GM23338 (cell line): ENCODE results near the gene PTBP2. TPM values are rescaled to one million over a fixed set of nuclear protein-coding genes. Genes with fewer than 3 reads are reported as not detected.

Experiments used
- ATAC-seq: fragments of 200-7000 bp; cut with Tn5 transposase; 3 replicates; pipeline ENCODE4 v1.9.1; 2020
- DNase-seq: peaks from one replicate; pipeline ENCODE4 v3.0.0-alpha.2; 2015; ENCODE audit warnings: low spot score
- H2AFZ ChIP-seq: fragments of 200-600 bp; sonication (generic); 2 replicates; pipeline ENCODE4 v1.8.0; 2016; ENCODE audit warnings: antibody characterized with exemption, mild to moderate bottlenecking, moderate library complexity
- H3F3A ChIP-seq: fragments of 200-600 bp; sonication (generic); replicated peaks from 2 replicates; pipeline ENCODE4 v1.8.0; 2017; ENCODE audit warnings: antibody characterized with exemption, mixed run types, low read depth
- H3K27ac ChIP-seq: fragments of 200-600 bp; sonication (generic); 2 replicates; pipeline ENCODE4 v1.6.1; 2016; ENCODE audit warnings: low read depth
- H3K27me3 ChIP-seq: fragments of 200-600 bp; sonication (generic); 2 replicates; pipeline ENCODE4 v1.8.0; 2016; ENCODE audit warnings: mild to moderate bottlenecking, mixed run types, moderate library complexity; ENCODE audit not compliant: insufficient read depth
- H3K36me3 ChIP-seq: fragments of 200-600 bp; sonication (generic); 2 replicates; pipeline ENCODE4 v1.8.0; 2016; ENCODE audit warnings: mild to moderate bottlenecking; ENCODE audit not compliant: insufficient read depth
- H3K4me1 ChIP-seq: fragments of 200-600 bp; sonication (generic); 2 replicates; pipeline ENCODE4 v1.8.0; 2016; ENCODE audit warnings: mild to moderate bottlenecking, moderate library complexity; ENCODE audit not compliant: insufficient read depth
- H3K4me2 ChIP-seq: fragments of 200-600 bp; sonication (generic); 2 replicates; pipeline ENCODE4 v1.7.1; 2017; ENCODE audit warnings: mixed run types
- H3K4me3 ChIP-seq: fragments of 200-600 bp; sonication (generic); 2 replicates; pipeline ENCODE4 v1.6.1; 2016; ENCODE audit warnings: mixed run types
- H3K79me2 ChIP-seq: fragments of 200-600 bp; sonication (generic); replicated peaks from 2 replicates; pipeline ENCODE4 v1.8.0; 2017; ENCODE audit warnings: mild to moderate bottlenecking; ENCODE audit not compliant: insufficient read depth
- H3K9me2 ChIP-seq: fragments of 200-600 bp; sonication (generic); 2 replicates; pipeline ENCODE4 v1.8.0; 2017; ENCODE audit not compliant: insufficient read depth
- H4K20me1 ChIP-seq: fragments of 200-600 bp; sonication (generic); replicated peaks from 2 replicates; pipeline ENCODE4 v1.8.0; 2017; ENCODE audit warnings: mild to moderate bottlenecking; ENCODE audit not compliant: insufficient read depth
- H3K27ac Mint-ChIP-seq: 2 replicates; pipeline ENCODE4 v1.8.0; 2020; ENCODE audit warnings: inconsistent platforms, mild to moderate bottlenecking, moderate library complexity, mixed read lengths
- H3K27me3 Mint-ChIP-seq: 3 replicates; pipeline ENCODE4 v1.8.0; 2022; ENCODE audit warnings: low read depth, mild to moderate bottlenecking, moderate library complexity, mixed read lengths, inconsistent platforms; ENCODE audit not compliant: insufficient read depth, poor library complexity
- H3K36me3 Mint-ChIP-seq: 3 replicates; pipeline ENCODE4 v1.8.0; 2021; ENCODE audit warnings: low read depth, mild to moderate bottlenecking, inconsistent platforms, moderate library complexity, mixed read lengths
- H3K4me1 Mint-ChIP-seq: 3 replicates; pipeline ENCODE4 v1.8.0; 2020; ENCODE audit warnings: mild to moderate bottlenecking, inconsistent platforms, mixed read lengths
- H3K4me3 Mint-ChIP-seq: 3 replicates; pipeline ENCODE4 v1.8.0; 2021; ENCODE audit warnings: moderate library complexity, mild to moderate bottlenecking, inconsistent platforms, mixed read lengths
- H3K9me3 Mint-ChIP-seq: 3 replicates; pipeline ENCODE4 v1.8.0; 2020; ENCODE audit warnings: moderate library complexity, mild to moderate bottlenecking, inconsistent platforms, mixed read lengths
- CREB1 ChIP-seq: fragments of 250-450 bp; sonication (Bioruptor Pico); IDR thresholded peaks from 2 replicates; pipeline ENCODE4 v1.5.0; 2020; ENCODE audit warnings: low read depth, mild to moderate bottlenecking, moderate library complexity
- CTCF ChIP-seq, 2 experiments: fragments of 200-600 bp in 1 of 2; sonication (generic) in 1 of 2; conservative IDR thresholded peaks; 2 replicates each; pipeline versions ENCODE4 v1.5.1 to v1.6.1; 2016 to 2017; ENCODE audit warnings: antibody characterized with exemption in 2 of 2, low read depth in 2 of 2, mild to moderate bottlenecking in 2 of 2, moderate library complexity in 1 of 2
- ETS1 ChIP-seq: IDR thresholded peaks from 2 replicates; pipeline ENCODE4 v1.6.1; 2016; ENCODE audit warnings: antibody characterized with exemption
- JUNB ChIP-seq: IDR thresholded peaks from one replicate; pipeline ENCODE4 v1.6.1; 2016; ENCODE audit warnings: antibody characterized with exemption; ENCODE audit not compliant: unreplicated experiment
- REST ChIP-seq: IDR thresholded peaks from one replicate; pipeline ENCODE4 v1.6.1; 2018; ENCODE audit warnings: antibody characterized with exemption; ENCODE audit not compliant: unreplicated experiment
- STAT1 ChIP-seq: IDR thresholded peaks from one replicate; pipeline ENCODE4 v1.6.1; 2016; ENCODE audit warnings: antibody characterized with exemption; ENCODE audit not compliant: unreplicated experiment
- ZNF331 ChIP-seq: fragments of 250-450 bp; sonication (Bioruptor Pico); IDR thresholded peaks from 2 replicates; pipeline ENCODE4 v1.5.0; 2020; ENCODE audit warnings: low read depth, mild to moderate bottlenecking, moderate library complexity
- ZNF462 ChIP-seq: fragments of 250-450 bp; sonication (Bioruptor Pico); IDR thresholded peaks from 2 replicates; pipeline ENCODE4 v1.5.0; 2020; ENCODE audit warnings: mild to moderate bottlenecking, moderate library complexity
- polyA plus RNA-seq: library from polyadenylated mRNA; unstranded; fragments of >200 nt; fragmentation: Nextera tagmentation; extraction: Ambion mirVana; gene quantifications from 2 replicates; pipeline ENCODE4 v1.2.1, GENCODE V29; 2016
- total RNA-seq: library from RNA; depleted of rRNA; stranded (reverse); fragments of >200 nt; shearing (Covaris generic); gene quantifications from 2 replicates; pipeline ENCODE4 v1.2.3, GENCODE V29; 2014

Gene PTBP2
- total and polyA plus RNA-seq, 2 experiments from 2014 or later = 50.2 to 108 TPM

- TF ChIP-seq ZNF331 (CRISPR knock-in tag) (no peak), JUNB (no peak), ETS1 (no peak), REST (no peak), CTCF (conservative IDR thresholded peaks at IDR 0.05; ENCODE audit: low read depth in 2 of 2) (no peak), STAT1 (no peak), CREB1 (CRISPR knock-in tag) (no peak)
Measured at GRCh38 chr1:96772349-96772748, 50.8 kb downstream of the PTBP2 start (continued).

GRCh38 chr1:96772972-96773371 is 51.4 kb downstream of the PTBP2 start:
- H3K27me3 ChIP-seq = no peaks in the 10 kb centered on the region
- no peak overlapping the region; the same call in 1 of the 2 replicates for H3K27ac ChIP-seq
- H4K20me1 ChIP-seq = peaks cover 16% of the 10 kb centered on the region
- H3K9me3 Mint-ChIP-seq = no peaks in the 10 kb centered on the region
- ATAC-seq (peak; percentile 52), DNase-seq (peak; percentile 24)
- H3K27ac Mint-ChIP-seq = no peak overlapping the region
- no peak overlapping the region for H3K4me3 Mint-ChIP-seq
- H3K36me3 ChIP-seq = peaks cover 23% of the 10 kb centered on the region
- no peak overlapping the region for H2AFZ ChIP-seq
- no peak overlapping the region for H3K4me2 ChIP-seq
- H3K9me2 ChIP-seq = no peaks in the 10 kb centered on the region
- H3K4me1 Mint-ChIP-seq = peaks cover 14% of the 10 kb centered on the region
- H3K4me1 ChIP-seq = peaks cover 16% of the 10 kb centered on the region
- TF ChIP-seq ETS1 (no peak), CREB1 (CRISPR knock-in tag) (no peak), ZNF331 (CRISPR knock-in tag) (no peak), ZNF462 (no peak)
- H3K79me2 ChIP-seq = peaks cover 76% of the 10 kb centered on the region
- H3K4me3 ChIP-seq = no peak overlapping the region
- peaks cover 52% of the 10 kb centered on the region for H3K36me3 Mint-ChIP-seq
- no peaks in the 10 kb centered on the region for H3F3A ChIP-seq
- H3K27me3 Mint-ChIP-seq = no peaks in the 10 kb centered on the region
